H4 (cell line): ENCODE results near the gene BMPER. TPM values are rescaled to one million over a fixed set of nuclear protein-coding genes. Genes with fewer than 3 reads are reported as not detected.

Source experiments
- DNase-seq: peaks from one replicate; pipeline ENCODE4 v3.0.0-alpha.2; 2015; ENCODE audit warnings: low spot score
- total RNA-seq: library from RNA; depleted of rRNA; stranded (reverse); fragments of >200 nt; shearing (Covaris generic); gene quantifications from 2 replicates; pipeline ENCODE4 v1.2.3, GENCODE V29; 2014

Gene BMPER
- total RNA-seq, 1 experiment from 2014 or later = 0.19 TPM

DNA sequence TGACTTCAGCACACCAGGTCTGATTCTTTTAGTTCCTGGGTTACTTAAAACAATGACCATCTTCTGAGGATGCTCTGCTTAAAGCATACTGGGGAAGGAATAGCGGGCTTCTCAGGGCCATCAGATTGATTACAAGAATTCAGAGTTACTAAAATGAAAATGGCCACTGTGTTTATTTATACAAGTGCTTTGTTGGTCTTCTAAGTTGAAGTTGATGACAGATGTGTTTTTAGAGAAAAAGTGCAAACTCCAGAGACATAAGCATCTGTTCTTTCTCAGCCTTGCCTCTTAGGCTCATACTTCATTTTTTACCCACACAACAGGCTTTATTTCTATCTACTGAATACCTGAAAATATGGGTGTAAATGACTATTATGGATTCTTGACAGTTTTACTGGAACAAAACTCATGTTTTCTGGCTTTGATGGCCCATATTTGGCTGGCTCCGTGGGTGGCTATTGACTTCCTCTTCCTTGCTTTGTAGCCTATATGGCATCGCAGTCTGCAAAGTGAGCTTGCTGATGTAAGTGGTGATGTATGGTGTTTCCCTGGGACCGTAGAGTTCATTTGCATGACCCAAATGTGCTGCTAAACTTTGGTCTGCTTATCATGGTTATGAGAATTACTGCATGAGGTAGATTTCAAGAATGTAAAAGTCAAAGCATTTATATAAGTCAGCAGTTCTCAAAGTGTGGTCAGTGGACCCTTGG lies 121.3 kb downstream of the BMPER start:
- DNase-seq = no peak

DNA sequence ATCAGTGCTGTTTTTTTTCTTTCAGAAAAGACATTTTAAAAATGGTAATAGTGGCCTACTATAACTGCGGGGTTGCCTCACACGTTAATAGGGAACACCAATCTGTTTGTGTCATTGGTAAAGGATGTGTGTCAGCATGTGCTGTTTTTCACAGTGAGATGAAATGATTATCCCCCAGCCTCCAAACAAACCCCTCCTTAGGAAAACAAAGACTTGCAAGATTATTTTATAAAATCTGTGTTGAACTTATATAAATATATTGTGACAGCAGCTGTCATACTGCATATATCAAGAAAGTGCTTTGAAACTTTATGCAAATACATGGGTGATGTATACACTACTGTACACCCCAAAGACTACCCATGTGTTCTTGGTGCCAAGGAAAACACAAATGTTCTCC lies 125.8 kb downstream of the BMPER start:
- no peak for DNase-seq

DNA sequence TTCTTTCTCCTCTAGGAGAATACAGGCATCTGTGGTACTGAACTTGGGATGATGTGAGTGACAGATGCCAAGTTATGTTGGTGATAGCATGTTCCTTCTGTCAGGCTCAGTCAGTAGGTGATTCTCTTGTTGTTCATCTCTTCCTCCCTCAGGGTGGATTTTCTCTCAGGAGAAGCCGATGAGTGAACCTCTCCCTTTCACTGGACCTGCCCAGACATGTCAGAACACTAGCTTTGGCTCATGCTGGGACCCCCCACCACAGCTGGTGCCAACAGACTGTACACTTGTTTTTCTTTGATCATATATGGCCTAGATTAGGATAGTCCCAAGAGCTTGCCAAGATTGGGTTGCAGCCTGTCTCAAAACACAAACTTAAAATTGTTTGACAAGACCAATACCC lies 129.4 kb downstream of the BMPER start:
- no peak for DNase-seq

DNA sequence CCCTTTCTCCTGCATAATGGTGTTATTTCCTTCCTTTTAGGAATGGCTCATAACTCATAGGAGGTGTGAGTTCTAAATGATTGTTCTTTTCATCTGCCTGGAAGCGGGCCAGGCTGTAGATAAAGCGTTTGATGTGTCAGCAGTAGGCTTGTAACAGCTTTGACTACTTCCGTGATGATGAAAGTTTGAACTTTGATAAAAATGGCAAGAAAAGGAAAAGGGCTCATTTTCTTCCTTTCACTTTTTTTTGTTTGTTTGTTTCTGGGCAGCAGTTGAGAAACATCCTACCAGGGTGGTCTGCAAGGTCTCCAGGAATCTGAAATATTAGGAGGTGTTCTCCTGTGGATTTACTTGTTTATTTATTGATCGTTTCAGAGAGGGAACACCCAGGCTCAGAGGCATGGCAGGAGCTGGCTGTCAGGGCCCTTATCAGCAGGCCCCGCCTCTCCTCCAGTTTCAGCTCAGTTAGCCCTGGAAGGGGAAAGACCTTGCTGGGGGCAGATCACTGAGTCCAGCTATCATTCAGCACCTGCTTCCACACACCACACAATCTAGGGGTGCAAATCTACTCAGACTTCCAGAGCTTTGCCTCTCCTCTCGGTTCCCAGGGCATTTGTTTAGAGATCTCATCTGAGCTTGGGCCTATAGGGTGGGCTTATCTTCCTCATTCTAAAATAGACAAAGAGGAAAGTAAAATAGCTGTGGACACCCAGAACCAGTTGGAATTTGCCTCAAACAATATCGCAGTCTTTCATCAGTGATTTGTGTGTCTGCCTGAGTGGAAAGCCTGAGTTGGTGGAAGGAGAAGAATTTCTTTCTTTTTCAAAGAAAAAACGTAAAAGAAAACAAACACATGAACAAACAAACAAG lies 130.9 kb downstream of the BMPER start:
- DNase-seq = no peak

DNA sequence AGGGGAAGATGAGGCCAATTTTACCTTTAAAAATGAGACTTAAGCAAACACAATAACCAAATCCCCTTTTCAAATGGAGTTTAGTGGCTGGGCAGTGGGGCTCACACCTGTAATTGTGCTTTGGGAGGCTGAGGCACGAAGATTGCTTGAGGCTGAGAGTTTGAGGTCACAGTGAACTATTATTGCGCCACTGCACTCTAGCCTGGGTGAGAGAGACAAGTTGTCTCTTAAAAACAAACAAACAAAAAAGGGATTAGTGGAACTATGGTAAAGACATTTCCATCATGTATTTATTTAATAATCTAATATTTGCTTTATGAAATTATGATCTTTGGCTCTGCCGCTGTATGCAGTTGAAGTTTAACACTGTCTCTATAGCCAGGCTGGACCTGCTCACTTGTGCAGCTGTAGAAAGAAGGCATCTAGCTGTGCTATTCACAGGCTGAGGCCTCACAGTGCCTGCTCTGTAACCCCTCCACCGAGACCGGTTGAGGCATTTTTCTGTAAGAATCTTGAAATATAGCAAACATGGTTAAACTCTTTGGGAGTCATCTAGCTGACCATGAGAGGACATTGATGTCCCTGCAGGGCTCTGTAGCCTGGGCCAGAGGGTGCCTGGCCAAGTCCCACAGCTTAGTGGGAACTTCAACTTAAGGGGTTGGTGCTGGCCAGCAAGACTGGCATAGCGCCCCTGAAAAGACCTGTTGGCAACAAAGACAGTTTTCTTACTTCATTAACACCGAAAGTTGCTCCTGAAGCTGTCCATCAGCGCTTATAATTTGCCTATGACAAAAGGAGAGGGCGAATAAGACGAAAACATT lies 131.8 kb downstream of the BMPER start:
- no peak for DNase-seq

DNA sequence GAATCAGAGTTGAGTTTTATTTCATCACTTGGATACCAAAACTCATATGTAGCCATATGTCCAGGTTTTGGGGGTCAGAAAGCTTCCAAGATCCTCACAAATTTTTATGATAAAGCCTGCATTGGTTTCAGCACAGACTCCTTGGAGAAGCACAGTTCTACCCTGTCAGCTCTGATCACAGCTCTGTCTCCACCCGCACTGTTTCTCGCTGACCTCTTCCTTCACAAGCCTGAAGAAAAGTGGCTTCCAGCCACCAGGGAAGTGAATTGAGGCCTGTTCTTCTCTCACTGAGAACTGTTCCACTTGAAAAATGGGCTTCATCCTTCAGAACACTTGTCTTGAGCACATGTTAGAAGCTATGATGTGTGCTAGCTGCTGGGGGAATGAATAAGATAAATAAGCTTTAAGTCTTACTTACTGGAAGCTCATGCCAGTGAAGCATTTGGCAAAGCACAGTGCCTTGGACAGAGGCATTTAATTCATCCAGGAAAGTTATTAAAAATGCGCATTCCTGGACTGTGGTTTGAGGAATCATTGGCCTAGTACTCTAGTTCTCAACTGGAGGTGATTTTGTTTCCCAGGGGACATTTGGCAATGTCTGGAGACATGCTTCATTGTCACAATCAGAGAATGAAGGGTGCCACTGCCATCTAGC lies 133.6 kb downstream of the BMPER start:
- no peak for DNase-seq

DNA sequence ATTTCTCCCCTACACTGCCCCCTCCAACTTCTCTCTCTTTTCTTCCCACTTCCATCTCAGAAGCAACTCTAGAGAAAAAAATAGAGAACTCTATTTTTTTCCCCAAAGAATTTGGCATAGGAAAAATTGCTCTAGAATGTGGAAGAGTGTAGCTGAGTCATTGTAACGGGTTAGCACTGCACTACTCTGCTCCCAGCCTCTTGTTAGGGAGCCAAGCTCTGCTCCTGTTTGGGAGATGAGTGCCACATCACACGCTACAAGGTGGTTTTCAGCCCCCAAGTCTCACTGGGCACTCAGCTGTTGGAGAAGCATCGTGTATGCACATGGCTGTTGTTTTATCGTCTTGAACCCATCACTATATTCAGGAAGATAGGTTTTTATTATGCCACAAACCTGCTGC lies 136.4 kb downstream of the BMPER start:
- DNase-seq = no peak

DNA sequence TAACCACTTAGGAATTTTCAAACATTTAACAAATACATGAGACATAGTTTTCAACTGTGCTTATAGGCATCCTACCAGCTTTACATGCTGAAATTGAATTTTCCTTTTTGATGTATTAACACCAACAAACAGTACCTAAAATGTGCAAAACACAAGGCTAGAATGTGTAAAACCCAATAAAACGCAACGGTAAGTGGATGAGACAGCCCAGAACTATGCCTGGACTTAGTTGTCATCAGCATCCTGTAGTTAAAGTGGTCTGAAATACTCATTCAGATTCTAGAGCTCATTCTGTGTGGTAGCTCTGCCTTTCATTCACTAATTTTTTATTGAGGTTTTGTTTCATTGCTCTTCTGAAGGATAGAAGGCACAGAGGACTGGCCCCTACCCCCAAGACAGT lies 137.1 kb downstream of the BMPER start:
- no peak for DNase-seq

DNA sequence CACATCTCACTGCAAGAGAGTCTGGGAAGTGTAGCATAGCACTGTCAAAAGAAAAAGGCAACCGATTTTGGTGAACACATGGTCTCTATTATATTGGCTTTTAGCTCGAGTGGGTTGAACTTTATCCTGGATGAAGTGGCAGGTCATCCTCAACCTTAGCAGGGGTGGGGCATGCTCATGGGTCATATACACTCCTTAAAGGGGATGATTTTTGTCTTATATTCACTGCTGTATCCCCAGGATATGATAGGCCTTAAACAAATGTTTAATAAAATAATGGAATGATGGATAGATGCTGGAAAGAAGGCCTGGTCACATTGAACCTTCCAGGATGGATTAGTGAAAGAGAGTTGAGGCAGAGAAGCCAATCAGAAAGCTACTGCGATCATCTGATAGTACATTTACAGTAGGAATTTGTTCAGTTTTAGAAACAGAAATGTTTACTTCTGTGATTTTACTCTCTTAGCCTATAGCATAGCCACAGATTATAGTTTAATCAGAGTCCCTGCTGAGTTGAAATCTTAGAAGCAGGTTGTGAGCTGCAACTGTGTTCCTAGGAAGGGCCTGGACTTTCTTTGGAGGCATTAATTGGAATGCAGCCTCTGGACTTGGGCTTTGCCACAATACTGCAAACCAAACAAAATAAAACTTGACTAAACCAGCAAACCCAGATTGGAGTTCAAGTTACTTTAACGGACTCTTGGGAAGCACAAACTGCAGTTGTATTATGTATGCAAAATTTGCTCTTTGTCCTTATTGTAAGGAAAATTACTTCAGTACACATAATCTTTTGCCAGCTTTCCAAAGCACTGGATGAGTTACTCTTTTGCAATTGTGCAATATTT lies 138.3 kb downstream of the BMPER start:
- no peak for DNase-seq

DNA sequence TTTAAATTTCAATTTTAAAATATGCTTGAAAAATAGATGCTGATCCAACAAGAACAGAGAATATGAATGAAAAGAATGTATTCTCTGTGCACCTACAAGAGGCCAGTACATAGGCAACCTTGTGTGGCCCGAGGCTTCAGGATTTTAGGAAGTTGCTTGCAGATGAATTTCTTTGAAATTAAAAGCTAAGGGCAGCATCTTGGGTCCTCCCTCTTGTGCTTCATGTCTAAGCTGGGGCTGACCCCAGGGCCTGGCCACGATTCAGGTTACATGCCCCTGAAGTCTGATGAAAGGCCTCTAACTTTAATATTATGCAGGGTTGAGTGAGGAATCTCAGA lies 138.9 kb downstream of the BMPER start:
- DNase-seq = no peak

DNA sequence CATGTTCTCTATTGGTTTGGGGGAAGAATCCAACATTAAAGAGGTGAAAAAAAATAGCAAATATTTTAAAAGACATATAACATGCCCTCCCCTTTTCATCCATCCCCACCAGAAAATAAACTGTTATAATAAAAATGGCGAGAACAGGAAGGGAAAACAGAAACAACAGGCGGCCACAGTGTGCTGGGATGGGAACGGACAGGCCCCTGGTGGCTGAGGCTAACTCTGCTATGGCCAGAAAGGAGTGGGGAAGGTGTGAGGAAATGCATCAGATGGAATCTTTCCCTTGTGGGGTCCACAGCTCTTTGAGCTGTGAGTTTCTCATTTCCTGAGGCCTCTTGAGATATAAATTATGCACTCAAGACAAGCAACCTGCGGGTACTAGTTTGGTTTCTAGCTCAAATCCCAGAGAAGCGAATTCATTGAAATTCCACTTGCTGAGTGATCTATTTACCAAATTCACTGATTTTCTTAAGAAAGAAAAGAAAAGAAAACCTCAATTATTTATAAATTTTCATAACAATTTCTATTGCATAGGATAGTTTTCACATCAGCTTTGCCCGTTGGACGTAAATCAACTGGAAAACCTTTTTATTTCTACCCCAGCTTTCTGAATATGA lies 139.5 kb downstream of the BMPER start:
- DNase-seq = no peak

DNA sequence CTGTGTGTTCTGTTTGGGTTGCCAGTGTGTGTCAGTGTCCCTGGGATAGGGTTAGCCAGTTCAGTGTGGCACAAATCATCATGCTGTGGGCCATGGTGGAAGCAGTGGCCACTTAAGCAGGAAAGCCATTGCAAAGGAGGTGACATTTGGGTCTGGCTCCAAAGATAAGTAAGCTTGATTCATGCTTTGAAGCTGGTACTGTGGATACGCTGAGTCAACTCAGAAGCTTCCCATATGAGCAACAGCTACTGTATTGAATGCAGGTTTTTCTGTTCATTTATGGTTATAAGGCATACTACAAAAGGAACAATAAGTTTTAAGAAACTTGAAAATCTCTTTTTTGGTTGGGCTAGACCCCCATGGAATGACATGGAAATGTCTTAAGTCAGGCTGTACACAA lies 143.1 kb downstream of the BMPER start:
- DNase-seq = no peak

DNA sequence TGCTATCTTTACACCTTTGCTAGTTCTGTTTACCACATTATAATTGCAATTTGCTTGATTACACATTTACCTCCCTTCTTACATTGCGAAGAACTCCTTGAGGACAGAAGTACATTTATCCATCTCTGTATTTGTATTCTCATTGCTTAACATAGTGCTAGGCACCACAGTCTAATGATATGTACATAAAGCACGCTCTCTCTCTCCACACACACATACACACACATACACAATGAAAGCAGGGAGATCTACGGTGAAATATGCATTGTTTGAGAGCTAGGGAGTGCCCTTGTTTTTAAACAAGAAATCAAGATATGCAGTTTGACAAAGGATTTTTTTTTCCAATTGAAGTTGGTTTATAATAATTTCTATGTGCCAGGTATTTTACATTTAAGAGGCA lies 148.7 kb downstream of the BMPER start:
- DNase-seq = no peak

DNA sequence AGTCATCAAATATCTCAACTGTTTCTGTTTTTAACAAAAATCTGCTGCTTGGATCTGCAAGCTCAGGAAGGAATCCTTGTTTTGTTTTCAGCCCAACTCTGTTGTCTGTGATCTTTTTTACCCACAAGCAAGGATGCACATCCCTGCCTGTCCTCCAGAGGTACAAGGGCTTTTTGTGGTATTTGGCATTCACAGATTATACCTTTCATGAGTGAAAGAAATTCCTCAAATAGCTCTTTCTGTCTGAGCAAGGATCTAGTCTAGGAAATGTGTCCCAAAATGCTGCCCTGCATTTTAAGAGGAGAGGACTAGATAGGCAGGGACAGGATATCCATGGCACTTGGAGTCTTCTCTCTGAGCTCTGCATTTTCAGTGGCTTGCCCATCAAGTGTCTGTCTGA lies 151.8 kb downstream of the BMPER start:
- no peak for DNase-seq

DNA sequence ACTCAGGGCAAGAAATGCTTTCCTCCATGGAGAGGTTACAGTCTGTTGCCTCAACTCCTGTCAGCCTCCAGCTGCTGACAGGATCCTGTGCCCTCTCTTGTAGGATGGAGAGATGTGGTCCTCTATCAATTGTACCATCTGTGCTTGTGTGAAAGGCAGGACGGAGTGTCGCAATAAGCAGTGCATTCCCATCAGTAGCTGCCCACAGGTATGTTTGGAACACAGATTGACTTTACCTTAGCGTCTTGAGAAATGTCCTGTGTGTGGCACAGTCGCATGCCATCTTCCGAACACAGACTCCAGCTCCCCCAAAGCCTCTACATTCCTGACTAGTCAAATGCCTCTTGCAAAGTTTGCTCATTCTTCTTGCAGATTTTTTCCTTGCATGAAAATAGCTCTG lies 152.6 kb downstream of the BMPER start:
- DNase-seq = no peak

DNA sequence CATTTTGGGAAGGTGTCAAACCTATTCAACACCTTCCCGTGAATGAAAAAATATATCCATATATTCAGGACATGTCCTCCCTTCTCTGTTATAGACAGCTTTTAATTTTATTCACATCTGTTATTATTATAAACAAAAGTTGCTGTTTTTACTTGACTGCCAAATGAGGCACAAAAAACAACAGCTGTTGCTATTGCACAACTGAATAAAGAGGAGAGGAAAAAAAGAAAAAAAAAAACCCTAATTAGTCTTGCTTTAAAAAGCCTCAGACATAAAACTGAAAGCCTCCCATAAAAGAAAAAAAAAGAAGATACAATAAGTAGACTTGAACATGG lies 153.4 kb downstream of the BMPER start:
- DNase-seq = no peak

DNA sequence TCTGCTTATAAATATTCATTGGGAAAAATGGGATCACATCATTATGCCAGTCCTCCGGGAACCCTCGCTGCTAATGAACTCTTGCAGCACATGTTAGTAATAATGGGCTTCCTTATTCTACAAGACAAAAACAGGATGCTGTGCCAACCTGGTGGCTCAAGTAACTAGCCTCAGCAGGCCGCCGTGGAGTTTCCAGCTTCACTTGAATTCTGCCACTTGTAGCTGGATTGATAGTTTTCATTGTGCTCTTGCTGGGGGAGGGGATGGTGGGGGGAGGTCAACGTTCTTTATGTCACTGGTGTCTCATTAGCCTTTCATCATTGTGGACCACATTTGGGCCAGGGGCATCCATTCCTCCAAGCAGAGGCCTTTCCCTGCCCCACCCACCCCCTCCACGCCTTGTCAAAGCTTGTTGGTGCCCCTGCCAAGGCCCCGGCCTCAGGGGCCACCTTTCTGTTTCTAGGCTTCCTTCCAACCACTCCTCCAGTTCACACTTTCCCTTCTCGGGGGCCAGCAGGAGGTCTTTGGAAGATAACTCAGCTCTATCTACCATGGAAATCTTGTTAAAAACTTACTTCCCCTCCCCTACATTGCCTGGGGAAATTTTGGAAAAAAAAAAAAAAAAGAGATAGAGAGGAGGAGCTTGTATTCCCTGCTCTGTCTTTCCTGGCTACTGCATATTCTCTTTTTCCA lies 153.9 kb downstream of the BMPER start:
- DNase-seq = no peak

DNA sequence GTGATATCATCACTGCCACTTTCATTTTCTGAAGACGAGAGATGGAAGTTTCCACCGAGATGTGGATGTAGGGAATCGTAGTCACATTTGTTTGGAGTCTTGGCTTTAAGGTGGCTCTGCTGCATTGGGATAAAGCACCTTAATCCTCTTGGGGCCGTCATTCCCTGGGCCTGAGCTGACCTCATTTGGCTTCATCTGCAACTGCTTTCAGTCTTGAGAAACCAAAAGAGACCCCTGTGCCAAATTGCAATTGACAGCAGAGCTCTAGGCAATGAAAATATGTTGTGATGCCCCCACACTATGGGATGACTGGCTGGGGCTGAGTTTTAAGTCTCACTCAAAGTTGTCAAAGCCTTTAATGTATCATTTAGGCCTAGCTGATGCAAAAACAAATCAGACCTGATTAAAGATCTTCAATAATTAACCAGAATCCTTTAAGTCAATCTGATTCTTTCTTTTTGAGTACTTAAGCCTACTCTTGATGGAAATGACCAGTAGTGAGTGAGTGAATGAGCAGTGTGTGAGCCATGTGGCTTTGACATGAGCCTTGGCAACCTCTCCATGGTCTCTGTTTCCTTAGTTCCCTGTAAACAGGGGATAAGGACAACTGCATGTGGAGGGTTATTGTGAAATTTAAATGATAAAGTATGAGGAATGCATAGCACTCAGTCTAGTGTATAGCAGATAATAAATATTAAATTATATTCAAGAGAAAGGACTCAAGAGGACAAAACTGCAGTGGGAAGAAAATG lies 155.0 kb downstream of the BMPER start:
- no peak for DNase-seq

DNA sequence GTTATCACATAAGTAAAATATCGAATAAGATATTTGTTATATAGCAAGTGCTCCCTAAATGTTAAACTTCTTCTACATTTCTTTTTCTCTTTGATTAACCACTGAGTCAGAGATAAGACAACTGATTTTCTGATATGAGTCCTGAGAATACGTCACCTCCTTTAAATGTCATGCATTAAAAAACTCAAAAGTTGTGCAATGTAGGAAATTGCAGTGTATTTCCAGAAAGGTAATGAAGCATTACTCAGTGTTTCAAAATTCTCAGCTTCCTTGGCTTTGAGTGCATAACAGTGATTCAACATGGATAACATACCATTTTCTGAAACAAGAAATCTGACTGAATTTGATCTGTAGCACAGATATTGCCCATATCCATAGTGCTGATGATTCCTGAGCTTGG lies 155.8 kb downstream of the BMPER start:
- no peak for DNase-seq

DNA sequence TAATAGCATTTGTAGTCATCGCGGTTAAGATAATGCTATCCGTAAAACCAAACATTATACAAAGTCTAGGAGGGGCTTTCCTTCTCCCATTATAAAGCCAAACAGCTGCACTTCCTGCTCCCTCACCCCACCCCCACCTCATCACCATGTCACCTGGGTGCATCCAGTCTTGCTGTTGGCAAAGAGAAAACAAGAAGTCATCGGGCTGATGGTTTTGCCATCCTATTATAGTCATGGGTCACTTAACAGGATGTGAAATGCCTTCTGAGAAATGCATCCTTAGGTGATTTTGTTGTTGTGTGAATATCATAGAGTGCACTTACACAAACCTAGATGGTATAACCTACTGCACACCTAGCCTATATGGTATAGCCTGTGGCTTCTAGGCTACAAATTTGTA lies 157.0 kb downstream of the BMPER start:
- DNase-seq = no peak
